Muscle of arm (tissue), 14 donors: ENCODE results near the gene TMEM238L. TPM values are rescaled to one million over a fixed set of nuclear protein-coding genes. Genes with fewer than 3 reads are reported as not detected.
"Not testable (repeated sequence)": the region's sequence is repeated elsewhere in the genome, so short reads cannot be mapped to it uniquely, and the experiment has no call there.

ENCODE experiments used
- DNase-seq: peaks from one replicate; pipeline ENCODE4 v3.0.0-alpha.2; 2013
- long read RNA-seq, 11 donors: transcript quantifications; one replicate each; lab custom pipeline, GENCODE V29; 2026
- polyA plus RNA-seq, 12 donors: library from polyadenylated mRNA; unstranded; fragments of 120-200 nt; gene quantifications; one replicate each; pipeline ENCODE4 v1.2.1, GENCODE V29; 2013; ENCODE audit not compliant: insufficient read length in 12 of 12

Gene TMEM238L
- polyA plus RNA-seq: under 1 TPM in 6 of 12 donors, not detected in 6; 0.08 to 0.37 (median 0.21) TPM
- long read RNA-seq, donor 1, transcript TMEM238L-202 (2 exons, 1,530 nt): major isoform, 8 of 8 reads
- long read RNA-seq, donor 1, partial matches to known transcripts: 0 of 8 reads
- long read RNA-seq, donor 1, other reads (novel, unspliced or antisense): 0 of 8 reads
- long read RNA-seq, donor 2: 0 reads
- long read RNA-seq, donor 3: 0 reads
- long read RNA-seq, donor 4: 0 reads
- long read RNA-seq, donor 5, partial matches to known transcripts: 0 of 1 reads
- long read RNA-seq, donor 5, other reads (novel, unspliced or antisense): 0 of 1 reads
- long read RNA-seq, donor 6: 0 reads
- long read RNA-seq, donor 7: 0 reads
- long read RNA-seq, donor 8: 0 reads
- long read RNA-seq, donor 9: 0 reads
- long read RNA-seq, donor 10: 0 reads
- long read RNA-seq, donor 11: 0 reads

DNA sequence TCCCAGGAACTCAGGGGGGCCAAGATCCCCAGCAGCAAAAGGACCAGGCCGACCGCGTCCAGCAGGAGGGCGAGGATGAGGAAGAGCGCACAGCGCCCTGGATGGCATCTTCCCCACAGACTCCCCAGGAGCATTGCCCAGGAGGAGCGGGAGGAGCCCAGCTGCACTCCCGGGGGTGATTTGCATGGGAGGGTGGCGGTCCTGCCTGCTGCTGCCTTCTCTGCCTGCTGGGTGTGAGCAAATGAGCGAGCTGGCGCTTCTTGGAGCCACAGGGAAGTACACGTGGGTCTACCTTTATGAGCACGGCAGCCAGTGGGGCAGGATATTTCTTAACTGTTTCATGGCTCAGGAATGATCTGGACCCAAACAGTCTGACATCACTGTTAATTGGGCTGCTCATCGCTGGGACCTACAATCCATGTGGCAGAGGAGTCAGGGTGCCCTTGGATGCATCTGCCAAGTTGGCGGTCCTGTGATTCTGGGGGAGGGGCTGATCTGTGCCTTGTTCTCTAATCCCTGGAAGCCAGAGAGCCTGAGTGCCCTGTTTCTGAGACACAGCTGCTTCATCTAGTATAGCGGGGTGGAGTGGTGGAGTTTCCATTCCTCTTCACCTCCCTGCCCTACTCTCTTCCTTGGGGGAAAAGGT, at the start of gene TMEM238L:
TSS of gene TMEM238L (minus strand) at position 270 of the 646 bp plus-strand sequence. CDS start at position 134, 136 bp downstream.
- no peak for DNase-seq

GRCh38 chr17:10846636-10847035, 42.7 kb upstream of the TMEM238L start:
- not testable (repeated sequence) for DNase-seq

DNA sequence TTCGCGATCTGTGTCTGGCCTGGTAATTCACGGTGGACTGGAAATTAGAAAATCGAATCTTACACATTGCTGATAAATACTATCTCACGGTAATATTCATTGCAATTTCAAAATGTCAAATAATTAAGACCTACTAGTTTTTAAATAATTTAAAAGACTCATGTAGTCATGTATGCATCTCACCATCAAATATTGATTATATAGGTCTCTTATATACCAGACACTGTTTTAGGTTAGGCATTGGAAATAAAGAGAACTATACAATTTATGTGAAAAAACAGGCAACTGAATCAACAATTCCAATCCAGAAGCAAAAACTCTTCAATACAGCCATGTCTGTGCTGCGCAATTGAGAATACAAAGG, 41.5 kb upstream of the TMEM238L start:
- no peak for DNase-seq

DNA sequence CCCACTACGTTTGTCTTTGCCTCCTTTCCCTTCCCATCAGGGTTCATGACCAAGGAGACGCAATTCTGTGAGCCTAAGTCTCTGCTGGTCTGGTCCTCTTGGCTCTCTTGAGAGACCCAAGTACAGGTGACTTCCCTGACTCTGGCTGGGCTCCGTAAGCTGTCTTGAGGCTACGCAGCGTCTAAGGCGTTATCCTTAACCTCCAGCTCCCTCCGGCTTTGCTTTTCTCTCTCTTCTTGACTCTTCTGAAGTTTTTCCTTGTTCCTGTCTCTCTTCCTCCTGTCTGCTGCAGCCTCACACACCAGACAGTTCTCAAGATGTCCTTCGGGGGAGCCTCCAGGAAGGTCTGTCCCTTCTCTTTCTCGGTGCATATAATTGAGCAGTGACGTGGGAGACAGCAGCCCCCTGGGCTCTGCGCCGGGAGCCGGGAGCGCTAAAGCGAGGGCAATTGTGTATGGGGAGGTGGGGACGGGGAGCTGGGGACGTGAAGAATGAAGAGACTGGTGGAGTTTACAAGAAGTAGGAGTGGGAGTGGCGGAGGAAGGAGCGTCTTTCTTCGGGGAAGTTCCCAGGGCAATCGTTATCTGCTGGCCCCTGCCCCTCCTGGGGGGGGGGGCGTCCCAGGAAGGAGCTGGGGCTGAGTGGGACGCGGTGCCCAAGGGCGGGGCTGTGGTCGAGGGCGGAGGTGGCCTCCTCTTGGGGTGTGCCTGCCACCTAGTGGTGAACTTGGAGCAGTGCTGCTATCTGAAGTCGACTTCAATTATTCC, 40.9 kb upstream of the TMEM238L start:
- DNase-seq: peak; percentile 76

DNA sequence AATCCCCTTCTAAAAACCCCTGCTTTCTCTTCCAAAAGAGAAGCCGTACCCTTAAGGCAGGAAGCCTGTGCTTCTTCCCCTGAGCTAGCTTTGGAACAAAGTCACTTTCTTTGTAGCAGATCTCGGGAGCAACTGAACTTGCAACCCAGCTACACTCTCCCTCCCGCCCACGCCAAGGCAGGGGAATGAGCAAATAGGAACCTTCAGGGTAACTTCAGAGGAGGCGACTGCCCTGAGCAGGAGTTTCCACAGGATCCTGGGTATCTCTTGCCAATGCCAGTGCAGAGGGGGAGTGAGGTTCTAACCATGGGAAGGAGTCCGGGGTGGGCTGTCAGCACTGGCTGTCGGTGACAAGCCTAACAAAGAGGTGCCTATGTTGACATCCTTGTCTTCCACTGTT, 39.9 kb upstream of the TMEM238L start:
- no peak for DNase-seq

GRCh38 chr17:10842658-10843057, 38.8 kb upstream of the TMEM238L start:
- no peak for DNase-seq

GRCh38 chr17:10838682-10839081, 34.8 kb upstream of the TMEM238L start:
- no peak for DNase-seq

GRCh38 chr17:10837921-10838320, 34.0 kb upstream of the TMEM238L start, which contains the start of gene PIRT:
TSS of gene PIRT (minus strand) at chr17:10838087. CDS start at chr17:10825645, 12,442 bp downstream.
- DNase-seq: no peak

GRCh38 chr17:10836966-10837590, 33.2 kb upstream of the TMEM238L start:
- DNase-seq: no peak

GRCh38 chr17:10836145-10836544, 32.2 kb upstream of the TMEM238L start:
- no peak for DNase-seq

DNA sequence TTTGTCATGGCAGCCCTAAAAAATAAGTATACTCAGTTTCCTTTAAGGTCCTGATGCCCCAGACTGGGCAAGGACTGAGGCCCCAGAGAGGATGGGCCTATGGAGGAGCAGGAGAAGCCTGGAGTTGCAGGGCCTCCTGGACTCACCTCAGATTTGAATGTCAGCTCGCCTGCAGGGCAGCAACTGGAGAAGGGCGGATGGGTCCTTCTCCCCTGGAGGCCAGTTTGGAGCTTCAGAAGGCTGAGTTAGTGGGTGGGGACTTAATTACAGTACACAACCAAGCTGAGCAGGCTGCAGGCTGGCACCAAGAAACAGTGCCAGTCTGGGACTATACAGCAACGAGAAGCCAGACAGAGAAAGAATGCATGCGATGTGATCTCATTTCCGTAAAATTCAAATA, 27.8 kb upstream of the TMEM238L start:
- DNase-seq: no peak

- no peak for DNase-seq
These were observed 24.1 kb upstream of the TMEM238L start for GRCh38 chr17:10827898-10828552.

DNA sequence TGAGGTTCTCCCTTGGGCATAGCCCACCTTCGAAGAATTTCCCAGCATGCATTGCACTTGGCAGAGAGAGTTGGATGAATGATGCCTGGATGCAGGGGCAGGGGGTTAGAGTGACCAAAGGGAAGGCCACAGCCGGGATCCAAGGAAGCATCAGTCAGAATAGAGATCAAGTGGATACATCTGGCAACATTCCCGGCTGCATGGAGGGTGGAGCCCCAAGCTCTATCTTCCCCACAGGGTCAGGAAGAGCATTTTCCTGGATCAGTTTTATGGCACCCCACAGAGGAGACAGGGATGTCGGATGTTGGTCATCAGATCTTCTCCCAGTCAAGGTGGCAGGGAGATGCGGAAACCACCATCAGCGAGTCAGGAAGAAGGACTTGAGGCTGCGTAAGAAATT, 21.0 kb upstream of the TMEM238L start:
- no peak for DNase-seq

DNA sequence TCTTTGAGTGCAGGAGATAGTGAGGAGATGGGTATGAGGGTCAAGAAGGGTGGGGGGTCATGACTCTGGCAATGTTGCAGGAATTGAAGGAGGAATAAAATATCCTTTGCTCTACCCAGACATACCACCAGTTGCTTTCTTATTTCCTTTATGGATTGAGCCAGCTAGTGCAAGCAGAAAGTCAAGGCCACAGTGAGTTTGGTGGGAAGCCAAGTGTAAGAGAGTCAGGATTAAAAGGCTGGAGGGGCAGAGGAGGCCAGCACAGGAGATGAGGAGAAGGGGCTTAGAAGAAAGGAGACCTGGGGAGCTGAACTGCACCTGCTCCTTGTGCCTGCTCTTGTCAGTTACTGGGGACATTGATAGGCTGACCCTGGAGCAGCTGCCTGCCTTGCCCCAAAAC, 17.9 kb upstream of the TMEM238L start:
- no peak for DNase-seq

DNA sequence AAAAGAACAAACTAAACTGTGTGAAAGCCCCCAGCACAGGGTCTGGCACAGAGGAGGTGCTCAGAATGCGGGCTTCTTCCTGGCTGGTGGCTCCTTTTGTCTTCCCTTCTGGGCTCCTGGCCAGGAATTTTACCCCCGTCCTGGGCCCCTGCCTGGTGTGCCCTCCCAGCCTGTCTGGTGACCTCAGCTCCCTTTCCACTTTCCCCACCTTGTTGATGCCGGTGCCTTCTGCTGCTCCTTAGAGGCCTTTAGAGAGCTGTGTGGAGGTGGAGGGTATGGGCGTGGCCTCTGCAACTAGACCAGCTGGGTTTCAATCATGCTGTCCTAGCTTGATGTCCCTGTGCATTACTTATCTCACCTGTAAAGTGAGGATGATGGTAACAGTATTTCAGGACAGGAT, 17.2 kb upstream of the TMEM238L start:
- DNase-seq: no peak

GRCh38 chr17:10815319-10815718, 11.4 kb upstream of the TMEM238L start:
- DNase-seq: no peak

DNA sequence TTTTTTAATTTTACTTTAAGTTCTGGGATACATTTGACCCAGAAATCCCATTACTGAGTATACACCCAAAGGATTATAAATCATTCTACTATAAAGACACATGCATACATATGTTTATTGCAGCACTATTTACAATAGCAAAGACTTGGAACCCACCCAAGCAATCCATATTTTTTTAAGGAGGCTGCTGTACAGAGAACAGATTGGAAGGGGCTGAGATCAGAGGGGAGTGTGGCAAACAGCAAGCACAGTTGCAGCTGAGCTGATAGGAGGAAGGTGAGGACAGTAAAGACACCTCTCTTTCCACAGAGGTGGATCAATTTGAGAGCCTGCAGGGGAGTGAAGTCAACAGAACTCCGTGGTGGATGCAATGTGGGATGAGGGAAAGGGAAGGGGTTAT, 10.2 kb upstream of the TMEM238L start:
- DNase-seq: no peak

GRCh38 chr17:10812674-10813073, 8.8 kb upstream of the TMEM238L start:
- DNase-seq: no peak

DNA sequence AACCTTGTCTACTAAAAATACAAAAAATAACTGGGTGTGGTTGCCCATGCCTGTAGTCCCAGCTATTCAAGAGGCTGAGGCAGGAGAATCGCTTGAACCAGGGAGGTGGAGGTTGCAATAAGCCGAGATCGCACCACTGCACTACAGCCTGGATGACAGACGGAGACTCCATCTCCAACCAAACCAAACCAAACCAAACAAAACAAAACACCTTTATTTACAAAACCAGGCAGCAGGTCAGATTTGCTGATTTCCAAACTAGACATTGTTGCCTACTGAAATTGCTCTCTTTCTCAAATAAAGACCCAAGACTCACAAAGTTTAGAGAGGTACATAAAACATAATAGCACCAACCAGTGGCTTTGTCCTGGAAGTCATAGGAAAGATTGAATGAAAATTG, 5.7 kb upstream of the TMEM238L start:
- DNase-seq: no peak

DNA sequence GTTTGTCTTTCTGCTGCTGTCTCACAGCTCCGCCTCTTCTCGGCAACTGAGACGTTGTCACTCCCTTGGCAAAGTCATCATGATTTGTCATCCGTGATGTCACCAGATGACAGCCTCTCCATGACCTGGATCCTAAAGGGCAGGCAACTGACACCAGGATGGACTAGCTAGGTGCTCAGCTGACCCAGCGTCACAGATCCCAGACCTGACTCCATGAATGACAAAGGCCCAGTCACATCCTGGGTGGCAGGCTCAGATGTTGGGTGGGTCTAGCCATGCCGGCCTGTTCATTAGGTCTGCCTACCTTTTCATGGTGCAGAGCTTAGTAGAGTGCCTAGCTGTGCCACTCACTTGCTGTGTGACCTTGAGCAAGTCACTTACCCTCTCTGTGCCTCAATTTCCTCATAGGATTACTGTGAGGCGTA, 3.8 kb upstream of the TMEM238L start:
- DNase-seq: no peak

DNA sequence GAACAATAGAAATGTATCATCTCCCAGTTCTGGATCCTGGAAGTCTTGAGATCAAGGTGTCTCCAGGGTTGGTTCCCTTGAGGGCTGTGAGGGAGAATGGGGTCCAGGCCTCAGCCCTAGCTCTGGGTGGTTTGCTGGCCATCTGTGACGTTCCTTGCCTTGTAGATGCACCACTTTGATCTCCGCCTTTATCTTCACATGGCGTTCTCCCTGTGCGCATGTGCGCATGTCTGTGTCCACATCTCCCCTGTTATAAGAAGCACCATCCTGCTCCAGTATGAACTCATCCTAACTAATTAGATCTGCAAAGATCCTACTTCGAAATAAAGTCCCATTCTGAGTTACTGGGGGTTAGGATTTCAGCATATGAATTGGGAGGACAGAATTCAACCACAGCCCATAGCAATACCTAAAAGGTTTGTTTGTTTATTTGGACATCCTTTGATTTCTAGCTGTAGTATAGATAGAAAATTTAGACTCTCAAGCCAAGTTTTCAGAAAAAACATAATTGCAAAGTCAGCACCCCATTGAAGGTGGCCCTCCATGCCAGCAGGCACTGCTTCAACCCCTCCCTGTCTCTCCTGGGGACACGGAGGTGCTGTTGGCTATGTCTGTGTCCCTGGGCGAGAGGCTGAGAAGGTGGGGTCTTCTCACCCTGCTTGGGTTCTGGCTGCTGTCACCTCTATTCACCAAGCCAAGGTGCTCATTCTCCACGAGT, 2.8 kb upstream of the TMEM238L start:
- no peak for DNase-seq
